Muscle of leg (tissue), 11 donors: Measurements from ENCODE around the gene ZXDC. TPM values are rescaled to one million over a fixed set of nuclear protein-coding genes. Genes with fewer than 3 reads are reported as not detected.

Experiments
- DNase-seq: peaks from one replicate; pipeline ENCODE4 v3.0.0; 2013
- H3K27ac ChIP-seq: one replicate; pipeline ENCODE4 v1.5.1; 2013; ENCODE audit warnings: mild to moderate bottlenecking, low read length, control low read depth
- H3K27me3 ChIP-seq: one replicate; pipeline ENCODE4 v1.6.1; 2013; ENCODE audit warnings: low read length; ENCODE audit not compliant: control insufficient read depth, insufficient read depth
- H3K36me3 ChIP-seq: one replicate; pipeline ENCODE4 v1.6.1; 2013; ENCODE audit warnings: low read length; ENCODE audit not compliant: control insufficient read depth, insufficient read depth
- H3K4me1 ChIP-seq: one replicate; pipeline ENCODE4 v1.6.1; 2013; ENCODE audit warnings: low read length; ENCODE audit not compliant: control insufficient read depth, insufficient read depth
- H3K4me3 ChIP-seq: one replicate; pipeline ENCODE4 v1.5.1; 2013; ENCODE audit warnings: low read length, control low read depth
- H3K9me3 ChIP-seq: replicated peaks from 2 replicates; pipeline ENCODE4 v1.6.1; 2013; ENCODE audit warnings: low read depth, low read length; ENCODE audit not compliant: control insufficient read depth
- WGBS: methylation state at CpG from one replicate; pipeline ENCODE4 v1.1.5; 2013; ENCODE audit warnings: missing lambda C conversion rate; ENCODE audit not compliant: insufficient coverage; 5-methylcytosine and 5-hydroxymethylcytosine counted together
- polyA plus RNA-seq, 8 donors: library from polyadenylated mRNA; unstranded; fragments of 120-200 nt; gene quantifications; one replicate each; pipeline versions ENCODE4 v1.2.1 to v1.2.3, GENCODE V29; 2013; ENCODE audit warnings: inconsistent platforms in 1 of 8, low replicate concordance in 1 of 8; ENCODE audit not compliant: insufficient read length in 8 of 8, insufficient read depth in 1 of 8
- total RNA-seq: library from RNA; stranded (reverse); fragments of 120-200 nt; gene quantifications from one replicate; pipeline ENCODE4 v1.2.4, GENCODE V29; 2013

Gene ZXDC
- total and polyA plus RNA-seq, 9 donors = 18.4 to 27.4 (median 22.2) TPM

DNA sequence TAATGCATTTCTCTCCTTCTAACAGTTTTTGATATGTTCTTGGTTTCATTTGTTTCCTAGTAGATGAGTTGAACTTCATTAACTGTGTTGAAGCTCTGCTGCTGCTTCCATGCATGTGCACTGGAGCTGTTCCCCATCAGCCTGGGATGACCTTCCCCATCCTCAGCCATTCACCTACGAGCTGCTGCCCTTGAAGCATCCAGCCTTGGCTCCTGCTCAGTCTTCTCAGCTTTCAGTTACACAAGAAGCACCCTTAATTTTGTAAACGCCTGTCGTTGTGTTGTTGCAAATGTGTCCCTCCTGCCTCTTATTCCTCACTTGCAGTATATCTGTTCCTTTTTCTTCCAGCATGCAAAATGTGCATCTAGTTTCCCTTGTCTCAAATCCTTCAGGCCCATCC, 8.5 kb upstream of the ZXDC start:
- Histone ChIP-seq H3K36me3 (no peaks in the 10 kb centered on the region), H3K4me1 (peaks cover 61% of the 10 kb centered on the region), H3K4me3 (no peak overlapping the region), H3K27me3 (peaks cover 2% of the 10 kb centered on the region), H3K9me3 (no peaks in the 10 kb centered on the region), H3K27ac (no peak overlapping the region)
- no peak for DNase-seq
- WGBS = 73% methylated on average over 3 of the region's 3 CpGs

DNA sequence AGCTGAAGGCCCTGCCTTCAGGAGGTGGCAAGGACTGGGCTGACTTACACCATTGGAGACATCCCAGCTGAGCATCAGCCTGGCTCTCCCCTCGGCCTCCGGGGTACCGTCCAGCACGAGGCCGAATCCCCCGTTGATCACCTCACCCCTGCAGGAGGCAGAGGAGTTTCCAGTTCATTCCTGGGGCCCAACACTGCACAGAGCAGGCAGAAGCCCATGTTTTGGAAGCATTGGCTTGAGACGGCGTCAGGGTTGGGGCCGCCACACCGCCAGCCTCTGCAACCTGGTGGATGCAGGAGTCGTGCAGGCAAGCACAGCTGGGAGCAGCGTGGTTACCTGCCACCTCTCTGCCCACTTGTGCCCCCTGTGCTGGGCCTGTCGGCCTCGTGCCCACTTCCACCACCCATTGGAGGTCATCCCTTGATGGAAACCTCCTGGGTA, 7.7 kb upstream of the ZXDC start:
- no peak for DNase-seq
- Histone ChIP-seq H3K9me3 (no peaks in the 10 kb centered on the region), H3K4me1 (peaks cover 61% of the 10 kb centered on the region), H3K36me3 (no peaks in the 10 kb centered on the region), H3K27me3 (no peaks in the 10 kb centered on the region), H3K27ac (no peak overlapping the region), H3K4me3 (no peak overlapping the region)
- WGBS = 88% methylated on average over 13 of the region's 14 CpGs

DNA sequence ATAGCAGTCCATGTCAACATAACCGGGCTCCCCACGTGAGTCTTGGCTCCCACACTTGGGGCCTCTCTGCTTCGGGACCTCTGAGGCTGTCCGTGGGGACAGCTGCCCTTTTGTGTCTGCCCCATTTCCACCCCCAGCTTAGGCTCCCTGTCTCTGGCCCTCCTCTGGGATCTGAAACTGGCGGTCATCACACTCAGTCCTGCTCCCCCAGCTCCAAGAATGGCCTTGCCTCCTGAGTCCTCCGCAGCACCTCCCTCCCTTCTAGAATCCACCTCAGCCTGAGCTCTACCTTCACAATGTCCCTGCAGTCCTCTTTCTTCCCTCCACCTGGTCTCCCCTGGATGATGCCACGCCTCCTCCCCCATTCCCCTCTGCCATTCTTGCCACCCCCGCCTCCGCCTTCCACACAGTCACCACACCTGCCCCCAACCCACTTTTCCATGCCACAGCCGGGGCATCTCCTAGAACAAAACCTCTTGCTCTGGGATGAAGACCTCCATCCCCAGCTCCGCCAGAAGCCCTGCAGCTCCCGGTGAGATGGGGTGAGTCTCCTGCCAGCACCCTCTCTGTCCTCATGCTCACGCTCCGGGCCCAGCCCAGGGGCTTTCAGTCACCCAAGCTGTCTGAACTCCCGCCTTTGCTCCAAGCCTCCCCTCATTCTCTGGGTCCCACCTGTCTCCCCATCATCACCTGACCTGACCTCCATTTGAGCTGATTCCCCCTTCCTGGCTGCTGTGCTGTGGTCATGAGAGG, 7.0 kb upstream of the ZXDC start:
- H3K27ac ChIP-seq = no peak overlapping the region
- no peaks in the 10 kb centered on the region for H3K36me3 ChIP-seq
- H3K4me3 ChIP-seq = no peak overlapping the region
- H3K4me1 ChIP-seq = peaks cover 56% of the 10 kb centered on the region
- no peaks in the 10 kb centered on the region for H3K27me3 ChIP-seq
- no peak for DNase-seq
- WGBS = 82% methylated on average over 14 of the region's 15 CpGs
- H3K9me3 ChIP-seq = no peaks in the 10 kb centered on the region

DNA sequence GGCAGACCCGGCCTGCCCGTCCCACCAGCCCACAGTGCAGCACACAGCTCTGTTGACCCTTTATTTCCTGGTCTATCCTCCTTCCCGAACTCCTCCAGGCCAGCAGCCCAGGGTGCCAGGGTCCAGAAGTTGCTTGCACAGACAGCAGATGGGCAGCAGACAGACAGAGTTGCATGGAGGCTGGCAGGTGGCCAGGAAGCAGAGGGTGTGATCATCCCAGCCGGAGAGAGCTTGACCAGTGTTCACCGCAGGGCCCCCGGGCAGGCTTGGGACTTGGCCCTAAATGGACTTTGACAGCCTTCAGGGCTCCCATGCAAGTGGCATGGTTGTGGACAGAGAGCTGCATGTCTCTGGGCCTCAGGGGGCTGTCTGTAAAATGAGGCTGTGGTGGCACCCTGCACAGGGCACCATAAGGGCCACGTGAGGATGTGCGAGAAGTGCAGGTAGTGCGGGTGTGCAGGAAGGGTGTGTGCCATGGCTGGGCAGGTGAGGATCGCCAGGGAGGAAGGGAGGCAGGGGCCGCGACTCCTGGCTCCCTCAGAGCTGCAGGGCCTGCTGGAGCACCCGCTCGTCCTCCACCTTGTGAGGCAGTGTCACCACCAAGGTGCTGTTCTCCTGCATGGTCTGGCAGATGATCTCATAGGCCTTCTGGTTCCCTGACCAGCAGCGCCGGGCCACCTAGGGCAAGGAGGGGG, 6.3 kb upstream of the ZXDC start:
- Histone ChIP-seq H3K4me3 (no peak overlapping the region), H3K36me3 (no peaks in the 10 kb centered on the region), H3K4me1 (peaks cover 49% of the 10 kb centered on the region), H3K27me3 (no peaks in the 10 kb centered on the region), H3K9me3 (no peaks in the 10 kb centered on the region), H3K27ac (no peak overlapping the region)
- DNase-seq = peak; percentile 72
- 78% methylated on average over 13 of the region's 16 CpGs for WGBS

GRCh38 chr3:126480861-126481260, 5.2 kb upstream of the ZXDC start:
- peak; percentile 73 for DNase-seq
- Histone ChIP-seq H3K27ac (peak overlapping the region; percentile 77), H3K9me3 (no peaks in the 10 kb centered on the region), H3K4me3 (no peak overlapping the region), H3K36me3 (no peaks in the 10 kb centered on the region), H3K27me3 (no peaks in the 10 kb centered on the region), H3K4me1 (peaks cover 45% of the 10 kb centered on the region)
- 76% methylated on average over 5 of the region's 8 CpGs for WGBS

GRCh38 chr3:126480206-126480605, 4.5 kb upstream of the ZXDC start:
- 93% methylated on average over 4 of the region's 5 CpGs for WGBS

GRCh38 chr3:126479642-126480041, 4.0 kb upstream of the ZXDC start:
- no peak overlapping the region for H3K4me3 ChIP-seq
- no CpG with 5 or more reads among the region's 1 CpG for WGBS
- H3K27ac ChIP-seq = peak overlapping the region; percentile 62
- peaks cover 44% of the 10 kb centered on the region for H3K4me1 ChIP-seq
- no peaks in the 10 kb centered on the region for H3K27me3 ChIP-seq
- H3K36me3 ChIP-seq = no peaks in the 10 kb centered on the region
- no peaks in the 10 kb centered on the region for H3K9me3 ChIP-seq
- no peak for DNase-seq

More at GRCh38 chr3:126480206-126480605, 4.5 kb upstream of the ZXDC start:
- peak; percentile 59 for DNase-seq
- H3K4me3 ChIP-seq = no peak overlapping the region
- H3K36me3 ChIP-seq = no peaks in the 10 kb centered on the region
- H3K27me3 ChIP-seq = no peaks in the 10 kb centered on the region
- H3K9me3 ChIP-seq = no peaks in the 10 kb centered on the region
- H3K27ac ChIP-seq = peak overlapping the region; percentile 77
- peaks cover 42% of the 10 kb centered on the region for H3K4me1 ChIP-seq

DNA sequence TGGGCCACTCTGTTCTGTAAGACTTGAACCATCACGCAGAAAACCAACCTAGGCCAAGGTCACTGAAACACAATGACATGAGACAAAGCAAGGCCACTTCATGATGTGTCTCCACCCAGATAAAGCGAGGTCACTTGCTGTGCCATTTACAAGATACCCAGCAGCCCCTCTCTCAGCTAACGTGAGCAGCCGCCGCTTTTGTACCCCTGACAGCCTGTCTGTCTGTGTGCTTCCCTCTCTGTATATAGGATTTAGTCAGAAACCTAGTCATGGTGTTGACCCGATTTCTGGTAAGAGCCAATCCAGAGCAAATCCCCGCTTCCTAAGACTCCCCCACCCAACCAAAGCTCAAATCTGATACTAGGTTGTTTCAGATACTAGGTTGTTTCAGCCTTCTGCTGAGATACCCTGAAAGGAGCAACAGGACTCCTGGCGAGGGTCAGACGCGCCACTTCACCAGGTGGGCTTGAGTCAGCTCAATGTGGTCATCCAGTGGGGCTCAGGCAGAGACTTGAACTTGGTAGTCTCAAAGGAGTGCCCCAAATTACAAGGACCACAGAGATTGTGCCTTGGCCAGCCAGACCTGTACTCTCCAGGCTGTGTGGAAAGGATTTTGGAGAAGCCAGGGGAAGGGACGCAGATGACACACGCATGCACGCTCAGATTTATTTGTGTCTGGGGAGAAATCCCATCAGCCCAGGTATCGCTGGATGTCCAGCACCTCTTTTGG, 3.1 kb upstream of the ZXDC start:
- no peak for DNase-seq
- no peak overlapping the region for H3K27ac ChIP-seq
- no peaks in the 10 kb centered on the region for H3K9me3 ChIP-seq
- H3K36me3 ChIP-seq = peaks cover under 1% of the 10 kb centered on the region
- no peaks in the 10 kb centered on the region for H3K27me3 ChIP-seq
- H3K4me1 ChIP-seq = peaks cover 52% of the 10 kb centered on the region
- WGBS = 94% methylated on average over 12 of the region's 14 CpGs
- no peak overlapping the region for H3K4me3 ChIP-seq

DNA sequence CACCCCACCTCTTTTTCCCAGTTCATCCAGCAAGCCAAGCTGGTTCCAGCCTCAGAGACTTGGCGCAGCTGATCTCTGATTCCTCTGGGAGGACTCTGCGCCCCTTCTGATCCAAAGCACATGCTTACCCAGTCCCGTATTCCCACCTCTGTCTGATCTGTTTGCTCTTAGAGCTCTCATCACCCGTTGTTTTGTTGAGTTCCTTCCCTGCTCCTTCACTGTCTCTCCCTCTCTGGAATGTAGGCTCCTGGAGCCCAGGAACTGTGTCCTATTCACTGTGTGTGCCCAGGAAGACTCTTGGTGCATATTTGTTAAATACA, 1.3 kb upstream of the ZXDC start:
- no peaks in the 10 kb centered on the region for H3K27me3 ChIP-seq
- no peak for DNase-seq
- peaks cover 8% of the 10 kb centered on the region for H3K36me3 ChIP-seq
- no peak overlapping the region for H3K4me3 ChIP-seq
- 18% methylated on average over 4 of the region's 4 CpGs for WGBS
- H3K9me3 ChIP-seq = no peaks in the 10 kb centered on the region
- peaks cover 63% of the 10 kb centered on the region for H3K4me1 ChIP-seq
- peak overlapping the region; percentile 7 for H3K27ac ChIP-seq
